HL-60/S4 treated with phorbol 12-myristate 13-acetate at 8.2 ng/mL for 4 days and 3 days (cell line): ENCODE results near the gene NKD1.

Experiments used
- in situ Hi-C: fragments of 300-500 bp; cut with MboI; formaldehyde crosslinking; loops from 2 replicates; pipeline ENCODE4 v1.15.0; 2022; ENCODE audit warnings: low sequenced_read_pairs

NKD1 gene

GRCh38 chr16:50557046-50557445 lies 8.8 kb downstream of the NKD1 start:
- in situ Hi-C loops = no loop called here

GRCh38 chr16:50558913-50559312 lies 10.7 kb downstream of the NKD1 start:
- in situ Hi-C loops = no loop called here

- in situ Hi-C loops = no loop called here
These were observed 11.1 kb downstream of the NKD1 start for GRCh38 chr16:50559342-50559741.

GRCh38 chr16:50559804-50560514 lies 11.8 kb downstream of the NKD1 start:
- in situ Hi-C loops = no loop called here

GRCh38 chr16:50560903-50561863 lies 13.0 kb downstream of the NKD1 start:
- in situ Hi-C loops = no loop called here

GRCh38 chr16:50562657-50563056 lies 14.5 kb downstream of the NKD1 start:
- in situ Hi-C loops = no loop called here

GRCh38 chr16:50563989-50564388 lies 15.8 kb downstream of the NKD1 start:
- in situ Hi-C loops = no loop called here

- in situ Hi-C loops = no loop called here
These were observed 17.2 kb downstream of the NKD1 start for GRCh38 chr16:50565428-50565827.

- in situ Hi-C loops = no loop called here
These were observed 18.1 kb downstream of the NKD1 start for GRCh38 chr16:50566014-50566962.

- in situ Hi-C loops = no loop called here
These were observed 19.5 kb downstream of the NKD1 start for GRCh38 chr16:50567651-50568050.

GRCh38 chr16:50568187-50568815 lies 20.1 kb downstream of the NKD1 start:
- in situ Hi-C loops = no loop called here

GRCh38 chr16:50570354-50570753 lies 22.2 kb downstream of the NKD1 start:
- in situ Hi-C loops = no loop called here

GRCh38 chr16:50570808-50571598 lies 22.8 kb downstream of the NKD1 start:
- in situ Hi-C loops = no loop called here

GRCh38 chr16:50571786-50572185 lies 23.6 kb downstream of the NKD1 start:
- in situ Hi-C loops = no loop called here

- in situ Hi-C loops = no loop called here
These were observed 24.5 kb downstream of the NKD1 start for GRCh38 chr16:50572700-50573099.

GRCh38 chr16:50573279-50573678 lies 25.1 kb downstream of the NKD1 start:
- in situ Hi-C loops = no loop called here

GRCh38 chr16:50573947-50574744 lies 25.9 kb downstream of the NKD1 start:
- in situ Hi-C loops = no loop called here

- in situ Hi-C loops = loop anchor here (25.0 kb wide), 1 partner anchor 138 kb away; no protein-coding TSS in a partner anchor
These were observed 26.5 kb downstream of the NKD1 start for GRCh38 chr16:50574745-50575136.

GRCh38 chr16:50575743-50576142 lies 27.5 kb downstream of the NKD1 start:
- in situ Hi-C loops = loop anchor here (25.0 kb wide), 1 partner anchor 137 kb away; no protein-coding TSS in a partner anchor
